AG08396 (cell line): ENCODE data around the gene C4orf50.

ENCODE experiments used
- DNase-seq: peaks from one replicate; pipeline ENCODE4 v3.0.0; 2012; ENCODE audit warnings: low spot score, mixed read lengths

Gene C4orf50

DNA sequence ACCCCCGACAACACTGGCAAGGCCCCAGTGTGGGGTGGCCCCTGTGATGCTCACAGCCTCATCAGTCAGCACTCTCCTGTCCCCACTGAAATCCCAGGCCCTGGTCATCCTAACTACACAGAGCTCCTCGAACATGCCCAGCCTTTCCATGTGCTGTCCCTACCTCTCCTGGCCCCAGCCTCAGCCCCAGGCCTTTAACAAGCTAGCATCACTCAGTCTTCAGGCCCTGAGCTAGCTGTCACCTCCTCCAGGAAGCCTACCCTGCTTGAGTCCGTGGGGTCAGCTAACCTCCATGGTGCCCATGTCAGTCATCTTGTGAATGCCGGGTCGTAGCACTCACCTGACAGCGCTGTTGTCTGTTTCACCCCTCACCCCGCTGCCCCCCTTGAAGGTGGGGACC, 25.6 kb upstream of the C4orf50 start:
- DNase-seq: no peak

DNA sequence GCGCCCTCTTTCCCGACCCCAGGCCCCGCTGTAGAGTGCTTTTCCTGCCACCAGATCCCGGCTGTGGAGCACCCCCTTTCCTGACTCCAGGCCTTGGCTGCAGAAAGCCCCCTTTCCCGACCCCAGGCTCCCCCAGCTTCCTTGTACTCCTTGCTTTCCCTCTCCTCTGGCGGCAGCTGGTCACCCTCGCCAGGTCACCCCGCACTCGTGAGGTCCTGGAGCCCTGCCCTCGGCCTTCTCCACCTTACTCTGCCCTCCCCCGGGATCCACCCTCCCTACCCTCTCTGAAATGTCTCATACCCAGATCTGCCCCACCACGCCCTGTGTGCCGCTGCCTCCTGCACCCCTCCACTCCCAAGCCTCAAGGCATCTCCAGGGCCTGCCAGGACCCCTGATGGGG, 25.0 kb upstream of the C4orf50 start:
- DNase-seq: no peak

DNA sequence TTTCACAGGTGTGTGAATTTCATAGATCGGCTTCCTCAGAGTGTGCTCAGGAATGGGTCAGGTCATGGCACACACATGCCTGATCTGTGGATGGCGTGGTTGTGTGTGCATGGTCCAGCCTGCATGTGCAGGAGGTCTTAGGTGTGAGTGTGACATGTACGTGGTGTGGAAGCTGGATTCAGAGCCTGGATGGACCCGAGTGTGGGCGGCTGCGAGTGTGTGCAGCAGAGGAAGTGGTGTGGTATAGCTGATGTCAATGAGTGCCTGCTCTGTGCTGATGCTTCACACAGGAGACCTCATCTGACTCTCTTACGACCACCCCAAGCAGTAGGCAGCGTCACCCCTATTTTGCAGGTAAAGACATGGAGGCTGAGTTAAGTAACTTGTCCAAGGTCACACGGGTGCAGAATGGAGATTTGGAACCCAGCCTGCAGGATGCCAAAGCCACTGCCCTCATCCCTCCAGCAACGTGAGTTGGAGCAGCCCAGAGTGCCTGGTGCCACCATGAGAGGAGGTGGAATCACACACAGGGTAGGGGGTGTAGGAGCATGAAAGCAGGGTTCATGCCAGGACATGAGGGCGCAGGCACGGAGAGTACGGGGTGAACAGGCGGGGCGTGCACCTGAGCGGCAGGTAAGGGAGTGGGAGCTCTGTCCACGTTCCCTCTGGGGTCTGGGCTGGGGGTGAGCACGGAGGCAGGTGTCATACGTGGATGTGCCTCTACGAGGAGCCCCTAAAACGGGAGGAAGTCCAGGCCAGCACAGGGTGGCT, 24.2 kb upstream of the C4orf50 start:
- DNase-seq: no peak

DNA sequence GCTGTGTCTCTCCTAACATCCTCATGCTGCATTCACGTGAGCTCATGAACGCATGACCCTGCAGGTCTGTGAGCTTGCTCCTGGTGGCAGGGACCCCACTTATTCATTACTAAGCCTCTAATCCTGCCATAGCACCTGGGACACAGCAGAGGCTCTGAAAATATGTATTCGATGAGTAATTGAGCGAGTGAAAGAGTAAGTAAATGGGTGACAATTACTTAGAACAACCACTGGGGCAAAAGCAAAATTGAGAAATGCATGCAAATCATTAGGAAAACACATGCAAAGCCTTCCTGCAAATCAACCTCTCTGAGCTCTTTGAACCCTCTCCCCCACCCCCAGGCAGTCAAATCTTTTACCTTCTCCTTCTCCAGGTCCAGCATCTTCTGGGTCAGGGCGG, 23.6 kb upstream of the C4orf50 start:
- DNase-seq: no peak

DNA sequence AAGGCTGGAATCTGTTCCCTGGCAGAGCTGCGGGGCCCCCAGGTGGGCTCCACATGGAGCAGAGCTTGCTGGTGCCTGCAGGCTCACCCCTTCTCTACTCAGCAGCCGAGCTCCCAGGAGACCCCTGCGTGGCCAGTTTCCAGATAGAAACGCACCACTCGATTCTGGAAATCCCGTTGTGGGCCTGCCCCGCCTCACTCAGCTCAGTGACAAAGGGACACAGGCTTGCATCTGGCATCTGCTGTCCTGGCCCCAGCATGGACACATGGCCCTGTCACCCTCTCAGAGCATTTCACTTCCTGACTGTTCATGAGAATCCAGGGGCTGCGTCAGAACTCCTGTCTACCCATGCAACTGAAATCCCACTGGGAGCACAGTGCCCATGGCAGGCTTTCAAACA, 20.5 kb upstream of the C4orf50 start:
- no peak for DNase-seq

GRCh38 chr4:6035786-6036185, 17.6 kb upstream of the C4orf50 start:
- no peak for DNase-seq

- no peak for DNase-seq
Measured at GRCh38 chr4:6033381-6033780, 15.2 kb upstream of the C4orf50 start.

- no peak for DNase-seq
Measured at GRCh38 chr4:6032249-6033244, 14.3 kb upstream of the C4orf50 start.

DNA sequence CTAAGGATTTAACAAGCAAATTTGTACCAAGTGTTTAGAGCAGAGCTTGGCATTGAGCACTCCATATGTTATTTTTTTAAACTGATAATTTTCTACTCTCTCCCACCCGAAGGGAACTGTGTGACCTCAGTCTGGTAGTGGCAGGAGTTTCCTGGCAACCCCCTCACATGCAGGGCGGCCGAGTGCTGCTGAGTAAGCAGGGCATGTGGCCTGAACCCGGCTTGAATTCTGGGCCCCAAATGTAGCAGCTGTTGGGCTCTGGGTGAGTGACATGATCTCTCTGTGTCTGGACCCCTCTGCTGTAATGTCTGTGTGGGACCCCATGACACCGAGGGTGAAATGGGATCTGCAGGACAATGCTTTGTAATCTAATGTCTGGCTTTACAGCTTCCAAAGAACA, 13.6 kb upstream of the C4orf50 start:
- no peak for DNase-seq

DNA sequence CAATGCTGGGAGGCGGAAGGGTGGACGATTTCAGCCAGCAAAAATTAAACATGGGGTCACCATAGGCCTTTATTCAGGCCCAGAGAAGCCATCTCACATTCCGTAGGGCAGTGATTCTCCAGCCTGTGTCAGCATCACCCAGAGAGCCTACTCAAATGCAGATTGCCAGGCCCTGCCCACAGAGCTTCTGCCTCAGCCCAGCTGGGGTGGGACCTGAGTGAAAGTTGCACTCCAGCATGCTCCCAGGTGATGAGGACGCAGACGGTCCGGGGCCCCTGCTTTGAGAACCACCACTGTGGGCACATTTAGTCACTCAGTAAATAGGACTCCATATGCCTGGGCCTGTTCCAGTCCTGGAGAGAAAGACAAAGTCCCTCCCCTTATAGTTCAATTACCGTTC, 12.4 kb upstream of the C4orf50 start:
- no peak for DNase-seq

GRCh38 chr4:6029254-6029653, 11.0 kb upstream of the C4orf50 start:
- DNase-seq: no peak

DNA sequence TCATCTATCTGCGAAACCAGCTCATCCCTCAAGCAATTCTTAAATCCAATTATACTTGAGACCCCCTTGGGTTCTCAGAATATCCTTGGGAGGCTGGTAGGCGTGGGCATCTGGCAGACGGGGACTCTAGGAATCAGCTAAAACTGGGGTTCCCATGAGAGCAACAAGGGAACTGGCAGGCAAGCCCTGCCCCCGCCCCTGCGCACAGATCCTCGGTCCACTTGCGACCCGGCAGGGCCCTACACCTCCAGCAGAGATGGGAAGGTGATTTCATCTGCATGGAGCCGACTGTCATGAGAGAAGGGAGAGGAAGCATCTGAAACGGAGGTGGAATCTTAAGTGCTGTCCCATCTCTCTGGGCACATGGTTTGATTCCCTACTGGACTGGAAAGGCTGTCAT, 9.9 kb upstream of the C4orf50 start:
- no peak for DNase-seq

DNA sequence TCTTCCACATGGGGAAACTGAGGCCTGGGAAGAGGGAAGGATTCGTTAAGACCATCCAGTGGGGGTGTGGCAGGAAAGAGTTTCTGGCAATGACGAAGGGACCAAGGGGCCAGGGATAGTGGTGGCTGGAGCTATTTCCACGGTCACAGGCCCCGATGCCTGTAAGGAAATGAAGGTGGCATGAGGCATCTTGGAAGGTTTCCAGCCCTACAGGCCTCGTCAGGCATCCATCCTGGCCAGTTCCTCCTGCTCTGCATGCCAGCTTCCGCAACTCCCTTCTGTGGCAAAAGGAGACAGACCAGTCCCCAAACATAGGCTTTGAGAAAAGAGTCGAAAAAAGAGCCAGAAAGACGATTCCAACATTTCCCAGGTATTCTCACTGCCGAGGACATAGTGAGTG, 9.2 kb upstream of the C4orf50 start:
- DNase-seq: no peak

- DNase-seq: no peak
Measured at GRCh38 chr4:6024313-6024960, 6.2 kb upstream of the C4orf50 start.

DNA sequence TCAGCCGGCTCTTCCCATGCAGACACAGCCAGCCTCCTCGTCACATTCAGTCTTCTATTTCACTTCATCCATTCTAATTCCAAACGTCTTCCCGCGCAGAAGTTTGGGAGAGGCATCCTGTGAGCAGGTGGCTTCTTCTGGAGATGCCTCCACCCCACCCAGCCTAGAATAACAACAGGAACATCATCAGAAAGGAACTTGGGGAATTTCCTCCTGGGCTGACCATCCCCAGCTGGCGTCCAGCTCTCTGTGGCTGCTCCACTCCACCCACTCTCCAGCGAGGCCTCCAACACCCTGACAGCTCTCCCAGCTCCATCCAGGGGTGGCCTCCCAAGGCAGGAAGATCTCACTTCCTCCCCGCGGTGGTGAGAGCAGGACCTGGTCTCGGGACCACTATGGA, 5.5 kb upstream of the C4orf50 start:
- DNase-seq: no peak

DNA sequence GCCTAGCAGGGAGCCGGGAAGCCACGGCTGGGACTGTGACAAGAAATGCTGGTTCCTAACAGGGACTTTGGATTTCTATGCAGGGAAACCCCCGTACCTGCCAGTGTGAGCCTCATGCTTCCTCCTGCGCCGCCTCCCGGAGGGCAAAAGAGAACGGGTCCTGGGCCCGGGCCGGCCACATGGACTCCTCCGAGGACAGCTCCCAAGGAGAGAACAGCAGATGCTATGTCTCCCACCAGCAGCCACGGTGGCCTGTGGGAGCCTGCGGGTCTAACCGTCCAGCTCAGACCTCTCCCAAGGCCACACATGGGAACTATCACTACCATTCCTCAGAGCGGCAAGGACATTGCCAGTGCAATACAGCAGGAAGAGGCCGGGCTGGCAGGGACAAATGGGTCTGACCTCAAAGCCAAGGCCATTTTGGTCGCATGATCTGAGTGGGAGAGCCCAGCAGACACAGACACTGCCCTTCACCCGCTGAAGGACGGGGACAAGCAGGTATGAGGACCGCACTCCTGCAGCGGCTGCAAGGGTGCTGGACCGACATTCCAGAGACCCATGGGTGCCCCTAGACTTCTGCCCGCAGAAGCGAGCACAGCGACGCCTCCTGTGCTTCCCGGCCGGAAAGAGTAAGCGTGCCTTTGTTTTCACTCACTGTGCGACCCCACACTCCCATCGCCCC, 4.5 kb upstream of the C4orf50 start:
- DNase-seq: no peak

GRCh38 chr4:6021831-6022606, 3.8 kb upstream of the C4orf50 start:
- DNase-seq: no peak

GRCh38 chr4:6020613-6021012, 2.4 kb upstream of the C4orf50 start:
- DNase-seq: no peak

- peak; percentile 51 for DNase-seq
Measured at GRCh38 chr4:6019316-6020263, 1.4 kb upstream of the C4orf50 start.

DNA sequence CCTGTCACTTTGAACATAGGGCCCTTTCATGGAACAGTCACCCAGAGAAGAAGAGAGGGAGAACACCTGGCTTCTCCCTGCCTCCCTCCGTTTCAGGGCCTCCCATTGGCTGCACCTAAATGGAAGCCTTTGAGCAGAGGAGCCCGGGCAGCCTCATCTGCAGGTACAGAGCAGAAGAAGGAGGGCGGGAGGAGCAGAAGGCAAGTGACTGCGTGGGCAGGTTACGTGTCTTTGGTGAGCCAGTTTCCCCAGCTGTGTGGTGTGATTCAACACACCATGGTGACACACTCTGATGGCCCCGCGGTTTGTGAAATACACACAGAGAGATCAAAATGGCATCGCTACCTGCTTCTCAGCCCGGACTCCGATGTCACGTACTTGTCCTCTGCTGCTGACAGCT, 431 bp downstream of the C4orf50 start:
- DNase-seq: no peak
